SK-N-DZ (cell line): ENCODE measurements around the gene TMEM259.

Experiments
- DNase-seq: peaks from one replicate; pipeline ENCODE4 v3.0.0-alpha.2; 2015; ENCODE audit warnings: low spot score

Gene TMEM259

GRCh38 chr19:1055886-1056620 is 35.1 kb upstream of the TMEM259 start:
- no peak for DNase-seq

GRCh38 chr19:1055028-1055425 is 34.1 kb upstream of the TMEM259 start:
- no peak for DNase-seq

- DNase-seq = no peak
These were observed 33.4 kb upstream of the TMEM259 start for GRCh38 chr19:1054102-1055027.

- no peak for DNase-seq
These were observed 32.5 kb upstream of the TMEM259 start for GRCh38 chr19:1053176-1054101.

- DNase-seq = no peak
These were observed 31.5 kb upstream of the TMEM259 start for GRCh38 chr19:1052349-1052975.

- no peak for DNase-seq
These were observed 30.9 kb upstream of the TMEM259 start for GRCh38 chr19:1051791-1052190.

GRCh38 chr19:1050989-1051788 is 30.3 kb upstream of the TMEM259 start:
- DNase-seq = no peak

GRCh38 chr19:1049800-1050199 is 28.9 kb upstream of the TMEM259 start:
- peak; percentile 54 for DNase-seq

- no peak for DNase-seq
These were observed 28.2 kb upstream of the TMEM259 start for GRCh38 chr19:1049106-1049505.

DNA sequence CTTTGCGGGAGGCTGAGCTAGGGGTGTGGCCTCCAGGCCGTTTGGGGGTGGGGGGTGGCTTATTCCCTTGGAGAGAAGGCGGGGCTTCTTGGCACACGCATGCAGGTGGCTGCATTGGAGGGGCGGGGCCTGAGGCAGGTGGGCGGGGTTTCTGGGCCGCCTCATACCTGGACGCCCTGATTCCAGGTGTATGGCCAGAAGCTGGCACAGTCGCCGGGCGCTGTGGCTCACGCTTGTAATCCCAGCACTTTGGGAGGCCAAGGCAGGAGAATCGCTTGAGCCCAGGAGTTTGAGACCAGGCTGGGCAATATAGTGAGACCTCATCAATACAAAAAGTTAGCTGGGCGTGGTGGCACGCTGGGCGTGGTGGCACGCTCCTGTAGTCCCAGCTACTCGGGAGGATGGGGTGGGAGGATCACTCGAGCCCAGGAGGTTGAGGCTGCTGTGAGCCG is 26.8 kb upstream of the TMEM259 start:
- DNase-seq = no peak

- no peak for DNase-seq
These were observed 26.1 kb upstream of the TMEM259 start for GRCh38 chr19:1046836-1047695.

DNA sequence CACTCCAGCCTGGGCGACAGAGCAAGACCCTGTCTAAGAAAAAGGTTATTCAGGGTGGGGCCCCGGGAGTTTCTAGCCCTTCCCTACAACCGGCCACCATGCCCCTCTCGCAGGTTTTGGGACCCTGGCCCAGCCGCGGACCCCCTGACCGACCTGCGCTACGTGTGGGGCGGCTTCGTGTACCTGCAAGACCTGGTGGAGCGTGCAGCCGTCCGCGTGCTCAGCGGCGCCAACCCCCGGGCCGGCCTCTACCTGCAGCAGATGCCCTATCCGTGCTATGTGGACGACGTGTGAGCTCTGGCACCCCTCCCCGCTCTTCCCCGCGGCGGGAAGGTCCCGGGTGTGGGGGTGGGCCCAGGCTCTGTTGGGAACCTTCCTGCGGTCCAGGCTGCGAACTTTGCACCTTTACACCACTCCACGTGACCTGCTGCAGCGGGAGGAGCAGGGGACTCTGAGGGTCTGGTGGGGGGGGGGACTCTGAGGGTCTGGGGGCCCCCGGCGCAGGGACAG is 25.2 kb upstream of the TMEM259 start:
- no peak for DNase-seq

DNA sequence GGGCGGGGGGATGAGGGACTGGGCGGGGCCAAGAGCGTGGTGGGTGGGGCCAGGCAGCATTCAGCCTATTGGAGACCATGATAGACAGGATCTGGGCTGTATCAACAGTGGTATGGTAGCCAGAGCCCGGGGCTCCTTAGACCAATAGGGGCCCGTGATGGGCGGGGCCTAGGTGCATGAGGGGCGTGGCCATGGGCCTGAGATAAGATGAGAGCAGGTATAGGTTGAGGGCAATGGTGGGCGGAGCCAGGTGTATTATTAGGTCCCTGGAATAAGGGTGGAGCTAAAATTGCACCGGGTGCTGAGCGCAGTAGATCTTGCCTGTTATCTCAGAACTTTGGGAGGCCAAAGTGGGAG is 24.3 kb upstream of the TMEM259 start:
- DNase-seq = peak; percentile 61

DNA sequence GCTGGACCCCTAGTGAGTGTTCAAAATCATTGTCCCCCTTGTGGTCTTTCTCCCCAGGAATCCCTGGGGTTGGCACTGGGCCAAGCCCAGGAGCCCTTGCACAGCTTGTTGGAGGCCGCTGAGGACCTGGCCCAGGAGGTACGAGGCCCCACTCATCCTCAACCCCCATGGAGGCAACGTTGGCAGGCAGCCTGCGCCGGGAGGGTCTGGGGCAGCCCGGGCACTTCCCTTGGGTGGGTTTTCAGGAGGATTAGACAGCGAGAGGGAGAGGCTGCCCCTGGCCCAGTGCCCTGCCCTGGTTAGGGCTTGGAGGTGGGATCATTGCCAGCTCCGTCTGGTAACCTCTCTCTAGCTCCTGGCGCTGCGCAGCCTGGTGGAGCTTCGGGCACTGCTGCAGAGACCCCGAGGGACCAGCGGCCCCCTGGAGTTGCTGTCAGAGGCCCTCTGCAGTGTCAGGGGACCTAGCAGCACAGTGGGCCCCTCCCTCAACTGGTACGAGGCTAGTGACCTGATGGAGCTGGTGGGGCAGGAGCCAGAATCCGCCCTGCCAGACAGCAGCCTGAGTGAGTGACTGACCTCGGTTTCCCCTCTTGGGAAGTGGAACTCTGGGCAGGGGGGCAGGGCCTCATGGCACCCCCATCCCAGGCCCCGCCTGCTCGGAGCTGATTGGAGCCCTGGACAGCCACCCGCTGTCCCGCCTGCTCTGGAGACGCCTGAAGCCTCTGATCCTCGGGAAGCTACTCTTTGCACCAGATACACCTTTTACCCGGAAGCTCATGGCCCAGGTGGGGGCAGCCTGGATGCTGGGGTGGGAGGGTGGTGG is 22.0 kb upstream of the TMEM259 start:
- peak; percentile 59 for DNase-seq

- DNase-seq = peak; percentile 77
These were observed 21.1 kb upstream of the TMEM259 start for GRCh38 chr19:1041835-1042685.

- DNase-seq = no peak
These were observed 20.4 kb upstream of the TMEM259 start for GRCh38 chr19:1041272-1041834.
